GM13977 (cell line): ENCODE results near the gene RNF10.
A peak's percentile ranks its signal among the peaks of the same experiment; 100 is the strongest.

Experiments used
- DNase-seq: peaks from one replicate; pipeline ENCODE4 v3.0.0; 2012; ENCODE audit warnings: low spot score
- in situ Hi-C: fragments of 300-500 bp; cut with MboI; formaldehyde crosslinking; loops from one replicate; pipeline ENCODE4 v1.12.0; 2022; ENCODE audit warnings: low sequenced_read_pairs, low pct_unique_long_range_greater_than_20kb, mixed read lengths, inconsistent platforms; ENCODE audit not compliant: unreplicated experiment
- TF ChIP-seq, protein P1 (sequence below): IDR thresholded peaks from 2 replicates; pipeline ENCODE4 v1.5.1; 2012; ENCODE audit warnings: mild to moderate bottlenecking, control low read depth; ENCODE audit not compliant: insufficient read depth; ENCODE audit errors: extremely low read depth, missing control alignments

RNF10 gene

DNA sequence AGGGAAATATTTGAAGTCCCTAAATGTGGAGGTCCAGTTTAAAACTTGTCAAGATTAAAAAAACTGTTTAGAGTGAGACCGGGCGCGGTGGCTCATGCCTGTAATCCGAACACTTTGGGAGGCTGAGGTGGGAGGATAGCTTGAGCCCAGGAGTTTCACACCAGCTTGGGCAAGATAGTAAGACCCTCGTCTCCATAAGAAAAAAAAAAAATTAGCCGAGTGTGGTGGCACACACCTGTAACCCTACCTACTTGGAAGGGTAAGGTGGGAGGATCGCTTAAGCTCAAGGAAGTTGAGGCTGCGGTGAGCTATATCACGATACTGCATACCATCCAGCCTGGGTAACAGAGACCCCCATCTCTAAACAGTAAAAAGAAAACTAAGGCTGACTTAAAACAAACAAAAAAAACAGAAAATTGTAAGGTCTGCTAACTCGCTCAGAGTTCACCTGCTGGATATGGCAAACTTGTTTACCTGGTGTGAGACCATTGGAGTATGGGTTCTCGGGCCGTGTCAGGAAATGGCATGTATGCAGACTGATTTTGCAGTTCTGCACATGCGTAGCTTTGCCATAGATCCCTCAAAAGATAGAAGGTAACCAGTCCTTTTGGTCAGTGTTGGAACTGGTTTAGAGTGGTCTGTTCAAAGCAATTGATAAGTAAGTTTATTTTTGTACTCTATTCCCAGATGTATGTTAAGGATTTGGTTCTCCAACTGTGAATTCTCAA lies 2.1 kb downstream of the RNF10 start:
- TF ChIP-seq, protein P1, sequence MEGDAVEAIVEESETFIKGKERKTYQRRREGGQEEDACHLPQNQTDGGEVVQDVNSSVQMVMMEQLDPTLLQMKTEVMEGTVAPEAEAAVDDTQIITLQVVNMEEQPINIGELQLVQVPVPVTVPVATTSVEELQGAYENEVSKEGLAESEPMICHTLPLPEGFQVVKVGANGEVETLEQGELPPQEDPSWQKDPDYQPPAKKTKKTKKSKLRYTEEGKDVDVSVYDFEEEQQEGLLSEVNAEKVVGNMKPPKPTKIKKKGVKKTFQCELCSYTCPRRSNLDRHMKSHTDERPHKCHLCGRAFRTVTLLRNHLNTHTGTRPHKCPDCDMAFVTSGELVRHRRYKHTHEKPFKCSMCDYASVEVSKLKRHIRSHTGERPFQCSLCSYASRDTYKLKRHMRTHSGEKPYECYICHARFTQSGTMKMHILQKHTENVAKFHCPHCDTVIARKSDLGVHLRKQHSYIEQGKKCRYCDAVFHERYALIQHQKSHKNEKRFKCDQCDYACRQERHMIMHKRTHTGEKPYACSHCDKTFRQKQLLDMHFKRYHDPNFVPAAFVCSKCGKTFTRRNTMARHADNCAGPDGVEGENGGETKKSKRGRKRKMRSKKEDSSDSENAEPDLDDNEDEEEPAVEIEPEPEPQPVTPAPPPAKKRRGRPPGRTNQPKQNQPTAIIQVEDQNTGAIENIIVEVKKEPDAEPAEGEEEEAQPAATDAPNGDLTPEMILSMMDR: no peak
- DNase-seq: peak; percentile 34
- in situ Hi-C loops: no loop called here

DNA sequence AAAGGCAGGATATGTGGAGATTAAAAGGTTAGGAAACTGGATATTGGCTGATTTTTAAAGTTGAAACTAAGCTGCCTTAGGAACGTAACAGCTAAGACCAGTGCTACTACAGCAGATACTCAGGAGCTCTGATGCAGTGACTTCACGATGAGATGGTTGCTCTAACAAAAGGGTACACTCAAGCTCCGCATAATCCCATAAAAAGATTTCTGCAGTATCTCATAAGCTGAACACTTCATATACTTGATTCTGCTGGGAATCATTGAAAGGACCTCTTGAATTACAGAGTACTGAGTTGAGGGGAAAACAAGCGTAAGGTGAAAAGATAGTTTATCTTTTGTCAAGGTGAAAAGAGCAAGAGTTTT lies 3.7 kb downstream of the RNF10 start:
- TF ChIP-seq, protein P1: no peak
- DNase-seq: no peak
- in situ Hi-C loops: no loop called here

DNA sequence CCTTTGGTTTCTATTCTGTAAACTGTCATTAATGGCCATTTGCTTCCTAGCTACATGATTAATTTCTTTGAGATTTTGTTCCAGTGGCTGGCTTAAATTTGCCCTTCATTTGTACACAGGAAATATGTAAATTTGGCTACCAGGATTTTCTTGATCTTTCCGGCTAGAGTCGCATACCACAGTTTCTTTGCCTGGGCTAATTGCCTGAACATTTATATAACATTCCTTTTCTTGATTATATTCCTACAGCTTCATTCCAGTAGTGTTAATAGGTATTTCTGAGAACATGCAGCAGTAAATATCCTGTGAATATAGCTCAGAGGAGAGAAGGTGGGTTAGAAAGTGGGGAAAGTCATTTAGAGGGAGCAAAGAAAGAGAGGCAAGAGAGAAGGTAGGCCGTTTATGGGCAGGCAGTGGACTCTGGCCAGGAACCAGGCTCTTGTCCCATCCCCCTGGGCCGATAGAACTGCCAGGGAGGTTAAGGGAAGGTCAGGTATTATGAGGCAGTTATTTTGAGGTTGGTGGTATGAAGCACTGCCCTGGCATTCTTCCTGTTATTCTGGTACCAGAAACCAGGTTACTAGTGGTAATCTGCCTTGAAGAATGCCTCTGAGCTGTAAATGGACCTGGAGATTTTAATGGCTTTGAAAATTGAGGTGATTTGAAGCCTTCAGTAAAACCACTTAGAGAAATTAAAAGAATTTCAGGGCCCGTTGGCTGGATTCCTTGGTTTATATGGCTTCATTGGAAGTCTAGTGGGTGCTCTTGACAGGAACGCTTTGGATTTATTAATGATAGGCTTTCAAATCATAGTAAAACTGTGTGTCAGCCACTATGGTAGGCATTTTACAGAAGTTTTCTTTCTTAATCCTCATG lies 4.4 kb downstream of the RNF10 start:
- no peak for DNase-seq
- in situ Hi-C loops: no loop called here
- TF ChIP-seq, protein P1: no peak

DNA sequence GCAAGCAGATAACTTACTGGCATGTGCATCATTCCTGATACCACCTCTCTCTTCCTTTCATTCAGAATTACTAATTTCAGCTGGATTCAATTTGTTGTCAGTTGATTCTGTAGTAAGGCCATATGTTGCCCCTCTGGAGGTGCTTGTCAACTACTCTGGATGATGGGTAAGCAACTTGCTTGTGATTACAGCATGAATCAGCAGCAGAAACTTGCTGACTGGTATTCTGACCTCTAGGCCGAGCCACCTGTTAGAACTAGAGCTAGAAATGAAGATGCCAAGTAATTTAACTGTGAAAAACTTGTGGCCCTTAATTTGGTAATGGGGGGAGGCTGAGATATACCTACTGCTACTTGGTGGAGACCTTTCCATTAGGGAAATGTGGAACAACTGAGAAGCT lies 5.1 kb downstream of the RNF10 start:
- in situ Hi-C loops: no loop called here
- TF ChIP-seq, protein P1: no peak
- no peak for DNase-seq

DNA sequence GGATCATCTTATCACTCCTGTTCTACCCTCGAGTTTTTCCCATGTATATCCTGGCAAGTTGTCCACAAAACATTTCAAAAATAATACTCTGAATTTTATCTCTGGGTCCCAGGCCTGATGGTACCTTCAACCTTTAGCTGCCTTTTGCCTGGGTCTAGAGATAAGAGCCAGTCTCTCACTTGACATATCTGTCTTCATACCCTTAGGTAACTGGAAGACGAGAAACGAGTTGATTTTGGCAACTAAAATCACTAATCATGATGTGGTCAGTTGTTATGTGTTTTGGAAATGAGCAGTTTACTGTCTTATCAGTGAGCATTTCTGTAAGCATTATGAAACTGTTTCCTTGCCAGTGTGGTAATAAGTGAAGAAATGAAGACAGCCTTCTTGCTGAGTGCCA lies 6.3 kb downstream of the RNF10 start:
- in situ Hi-C loops: no loop called here
- TF ChIP-seq, protein P1: no peak
- no peak for DNase-seq

DNA sequence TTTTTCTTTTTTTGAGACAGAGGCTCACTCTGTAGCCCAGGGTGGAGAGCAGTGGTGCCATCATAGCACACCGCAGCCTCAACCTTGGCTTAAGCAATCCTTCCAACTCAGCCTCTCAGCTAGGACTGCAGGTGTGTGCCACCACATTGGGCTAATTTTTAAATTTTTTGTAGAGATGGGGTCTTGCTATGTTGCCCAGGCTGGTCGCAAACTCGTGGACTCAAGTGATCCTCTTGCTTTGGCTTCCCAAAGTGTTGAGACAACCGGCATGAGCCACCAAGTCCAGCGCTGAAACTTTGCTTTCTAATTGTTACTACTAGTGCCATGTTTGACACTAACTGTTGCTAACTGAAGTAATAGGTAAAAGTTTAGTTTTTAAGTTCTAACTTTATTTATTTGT lies 8.0 kb downstream of the RNF10 start:
- in situ Hi-C loops: no loop called here
- DNase-seq: no peak
- TF ChIP-seq, protein P1: no peak
